ENCODE measurements around the gene RBFOX2.

- no peak for TF ChIP-seq CTCF (IDR thresholded peaks at IDR 0.05; ENCODE audit: low read length)
- TF ChIP-seq EZH2 (IDR thresholded peaks at IDR 0.05; ENCODE audit: borderline replicate concordance, low read length) = no peak
Observed at GRCh38 chr22:35746946-35747703, 281.5 kb downstream of the RBFOX2 start.

Data from OCI-LY1 (cell line).